SK-N-SH treated with all-trans-retinoic acid at 6 μM for 48 hours (cell line): ENCODE measurements around the gene D2HGDH.
"Not testable (repeated sequence)": the region's sequence is repeated elsewhere in the genome, so short reads cannot be mapped to it uniquely, and the experiment has no call there.

ENCODE experiments used
- ATAC-seq: fragments of 200-7000 bp; cut with Tn5 transposase; 3 replicates; pipeline ENCODE4 v1.9.1; 2020; ENCODE audit warnings: mild to moderate bottlenecking, moderate library complexity
- ARNTL ChIP-seq: fragments of 450-650 bp; formaldehyde crosslinking; IDR thresholded peaks from 2 replicates; pipeline ENCODE4 v1.5.0; 2020; ENCODE audit warnings: low read depth, mild to moderate bottlenecking, moderate library complexity, borderline replicate concordance
- BACH2 ChIP-seq: fragments of 250-450 bp; sonication (Bioruptor Pico); IDR thresholded peaks from 2 replicates; pipeline ENCODE4 v1.9.0; 2021; ENCODE audit warnings: mild to moderate bottlenecking, borderline replicate concordance
- CREB5 ChIP-seq: fragments of 250-450 bp; sonication (Bioruptor Pico); IDR thresholded peaks from 2 replicates; pipeline ENCODE4 v1.5.1; 2020; ENCODE audit warnings: low read depth, mild to moderate bottlenecking, moderate library complexity
- CSDC2 ChIP-seq: fragments of 250-450 bp; sonication (Bioruptor Pico); IDR thresholded peaks from 2 replicates; pipeline ENCODE4 v1.5.0; 2020; ENCODE audit warnings: mild to moderate bottlenecking, moderate library complexity
- ESRRG ChIP-seq: fragments of 250-450 bp; sonication (Bioruptor Pico); IDR thresholded peaks from 2 replicates; pipeline ENCODE4 v1.6.1; 2021; ENCODE audit warnings: mild to moderate bottlenecking
- GLIS3 ChIP-seq: fragments of 250-450 bp; sonication (Bioruptor Pico); IDR thresholded peaks from 2 replicates; pipeline ENCODE4 v1.5.0; 2020; ENCODE audit warnings: mild to moderate bottlenecking, moderate library complexity
- ISL1 ChIP-seq: fragments of 250-450 bp; sonication (Bioruptor Pico); IDR thresholded peaks from 2 replicates; pipeline ENCODE4 v2.1.2; 2022; ENCODE audit warnings: mild to moderate bottlenecking, moderate library complexity
- OSR1 ChIP-seq: fragments of 250-450 bp; sonication (Bioruptor Pico); IDR thresholded peaks from 2 replicates; pipeline ENCODE4 v1.8.0; 2022; ENCODE audit warnings: moderate library complexity, mild to moderate bottlenecking, inconsistent platforms
- RARB ChIP-seq: fragments of 250-450 bp; sonication (Bioruptor Pico); IDR thresholded peaks from 2 replicates; pipeline ENCODE4 v1.8.0; 2021; ENCODE audit warnings: mild to moderate bottlenecking, moderate library complexity
- SNAI2 ChIP-seq: fragments of 250-450 bp; sonication (Bioruptor Pico); IDR thresholded peaks from 2 replicates; pipeline ENCODE4 v1.5.0; 2020; ENCODE audit warnings: mild to moderate bottlenecking, moderate library complexity
- TCF4 ChIP-seq: fragments of 250-450 bp; sonication (Bioruptor Pico); IDR thresholded peaks from 2 replicates; pipeline ENCODE4 v1.8.0; 2021; ENCODE audit warnings: mild to moderate bottlenecking, moderate library complexity, borderline replicate concordance
- TOX ChIP-seq: fragments of 250-450 bp; sonication (Bioruptor Pico); IDR thresholded peaks from 2 replicates; pipeline ENCODE4 v1.8.0; 2021; ENCODE audit warnings: mild to moderate bottlenecking, moderate library complexity, borderline replicate concordance
- ZC3H10 ChIP-seq: fragments of 250-450 bp; sonication (Bioruptor Pico); IDR thresholded peaks from 2 replicates; pipeline ENCODE4 v1.5.1; 2021; ENCODE audit warnings: mild to moderate bottlenecking, moderate library complexity
- ZFP3 ChIP-seq: fragments of 250-450 bp; sonication (Bioruptor Pico); IDR thresholded peaks from 2 replicates; pipeline ENCODE4 v1.5.0; 2020; ENCODE audit warnings: mild to moderate bottlenecking, moderate library complexity
- ZFP30 ChIP-seq: fragments of 450-650 bp; formaldehyde crosslinking; IDR thresholded peaks from 2 replicates; pipeline ENCODE4 v1.5.0; 2022; ENCODE audit warnings: mild to moderate bottlenecking, moderate library complexity
- ZNF565 ChIP-seq: fragments of 450-650 bp; formaldehyde crosslinking; conservative IDR thresholded peaks from 2 replicates; pipeline ENCODE4 v1.5.0; 2020; ENCODE audit warnings: low read depth, mild to moderate bottlenecking, moderate library complexity
- ZNF70 ChIP-seq: fragments of 450-650 bp; formaldehyde crosslinking; IDR thresholded peaks from 2 replicates; pipeline ENCODE4 v1.5.0; 2020; ENCODE audit warnings: mild to moderate bottlenecking, moderate library complexity
- ZNF8 ChIP-seq: fragments of 450-650 bp; formaldehyde crosslinking; IDR thresholded peaks from 2 replicates; pipeline ENCODE4 v1.5.0; 2020; ENCODE audit warnings: mild to moderate bottlenecking, moderate library complexity
- TF ChIP-seq, protein P1 (sequence below): fragments of 250-450 bp; sonication (Bioruptor Pico); IDR thresholded peaks from 2 replicates; pipeline ENCODE4 v1.5.1; 2021; ENCODE audit warnings: mild to moderate bottlenecking, moderate library complexity
- TF ChIP-seq, protein P2 (sequence below): fragments of 250-450 bp; sonication (Bioruptor Pico); IDR thresholded peaks from 2 replicates; pipeline ENCODE4 v1.8.0; 2021; ENCODE audit warnings: low read depth, mild to moderate bottlenecking, moderate library complexity, borderline replicate concordance

The D2HGDH gene

GRCh38 chr2:241803387-241804325 is 69.2 kb downstream of the D2HGDH start (continued):
- TF ChIP-seq CREB5 (CRISPR knock-in tag) (no peak), TOX (no peak), GLIS3 (CRISPR knock-in tag) (no peak), TCF4 (no peak), ZFP3 (no peak), SNAI2 (CRISPR knock-in tag) (no peak), ZNF8 (no peak), ZNF70 (no peak)
- TF ChIP-seq, protein P1, sequence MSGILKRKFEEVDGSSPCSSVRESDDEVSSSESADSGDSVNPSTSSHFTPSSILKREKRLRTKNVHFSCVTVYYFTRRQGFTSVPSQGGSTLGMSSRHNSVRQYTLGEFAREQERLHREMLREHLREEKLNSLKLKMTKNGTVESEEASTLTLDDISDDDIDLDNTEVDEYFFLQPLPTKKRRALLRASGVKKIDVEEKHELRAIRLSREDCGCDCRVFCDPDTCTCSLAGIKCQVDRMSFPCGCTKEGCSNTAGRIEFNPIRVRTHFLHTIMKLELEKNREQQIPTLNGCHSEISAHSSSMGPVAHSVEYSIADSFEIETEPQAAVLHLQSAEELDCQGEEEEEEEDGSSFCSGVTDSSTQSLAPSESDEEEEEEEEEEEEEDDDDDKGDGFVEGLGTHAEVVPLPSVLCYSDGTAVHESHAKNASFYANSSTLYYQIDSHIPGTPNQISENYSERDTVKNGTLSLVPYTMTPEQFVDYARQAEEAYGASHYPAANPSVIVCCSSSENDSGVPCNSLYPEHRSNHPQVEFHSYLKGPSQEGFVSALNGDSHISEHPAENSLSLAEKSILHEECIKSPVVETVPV, result no peak
- TF ChIP-seq, all 23 proteins: peak for 0

DNA sequence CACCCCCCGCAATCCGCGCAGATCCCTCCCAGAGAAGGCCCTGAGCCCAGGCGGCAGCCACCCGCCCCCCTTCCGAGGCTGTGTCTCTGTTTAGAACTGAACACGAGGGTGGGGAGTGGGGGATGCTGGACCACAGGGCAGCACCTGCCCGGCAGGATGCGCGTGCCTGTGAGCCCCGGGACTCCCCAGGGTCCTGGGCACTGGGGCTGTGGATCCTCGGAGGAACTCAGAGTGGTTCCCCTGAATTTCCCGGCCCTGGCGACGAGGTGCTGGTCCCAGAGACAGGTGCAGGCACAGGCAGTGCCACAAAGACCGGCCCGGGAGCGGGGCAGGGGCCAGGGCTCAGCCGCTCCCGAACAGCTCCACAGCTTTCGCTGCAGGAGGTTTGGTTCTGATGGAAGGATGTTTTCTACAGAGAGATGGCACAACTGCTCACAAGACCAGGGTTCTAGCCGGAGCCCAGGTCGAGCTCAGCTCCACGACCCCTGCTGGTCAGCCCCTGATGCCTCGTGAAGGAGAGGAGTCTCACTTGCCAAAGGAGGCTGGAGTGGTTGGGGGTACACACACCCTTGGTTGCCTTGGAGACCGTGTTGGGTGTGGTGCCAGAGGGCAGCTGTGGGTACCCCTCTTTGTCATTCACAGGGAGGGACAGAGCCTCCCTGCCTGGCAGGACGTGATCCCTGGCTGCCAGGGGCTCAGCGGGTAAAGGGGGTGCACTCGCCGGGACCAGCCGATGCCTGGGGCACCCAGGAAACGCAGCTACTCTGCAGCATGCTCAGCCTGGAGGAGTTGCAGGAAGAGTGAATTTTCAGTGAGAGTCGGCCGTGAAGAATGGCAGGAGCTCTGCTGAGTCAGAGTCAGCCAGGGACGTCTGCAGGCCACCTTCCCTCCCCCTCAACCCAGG is 70.1 kb downstream of the D2HGDH start:
- peak; percentile 45 for ATAC-seq
- TF ChIP-seq ZC3H10 (CRISPR knock-in tag), result no peak
- TF ChIP-seq BACH2, result no peak
- TF ChIP-seq, protein P1, result no peak
- TF ChIP-seq TCF4, result no peak
- no peak for TF ChIP-seq ZNF8
- TF ChIP-seq SNAI2 (CRISPR knock-in tag), result no peak
- no peak for TF ChIP-seq RARB (CRISPR knock-in tag)
- no peak for TF ChIP-seq CSDC2 (CRISPR knock-in tag)
- TF ChIP-seq ESRRG (CRISPR knock-in tag), result no peak
- TF ChIP-seq, protein P2, sequence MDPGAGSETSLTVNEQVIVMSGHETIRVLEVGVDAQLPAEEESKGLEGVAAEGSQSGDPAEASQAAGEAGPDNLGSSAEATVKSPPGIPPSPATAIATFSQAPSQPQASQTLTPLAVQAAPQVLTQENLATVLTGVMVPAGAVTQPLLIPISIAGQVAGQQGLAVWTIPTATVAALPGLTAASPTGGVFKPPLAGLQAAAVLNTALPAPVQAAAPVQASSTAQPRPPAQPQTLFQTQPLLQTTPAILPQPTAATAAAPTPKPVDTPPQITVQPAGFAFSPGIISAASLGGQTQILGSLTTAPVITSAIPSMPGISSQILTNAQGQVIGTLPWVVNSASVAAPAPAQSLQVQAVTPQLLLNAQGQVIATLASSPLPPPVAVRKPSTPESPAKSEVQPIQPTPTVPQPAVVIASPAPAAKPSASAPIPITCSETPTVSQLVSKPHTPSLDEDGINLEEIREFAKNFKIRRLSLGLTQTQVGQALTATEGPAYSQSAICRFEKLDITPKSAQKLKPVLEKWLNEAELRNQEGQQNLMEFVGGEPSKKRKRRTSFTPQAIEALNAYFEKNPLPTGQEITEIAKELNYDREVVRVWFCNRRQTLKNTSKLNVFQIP, result no peak
- no peak for TF ChIP-seq ARNTL (CRISPR knock-in tag)
- no peak for TF ChIP-seq GLIS3 (CRISPR knock-in tag)
- TF ChIP-seq TOX, result no peak

GRCh38 chr2:241806217-241806616 is 71.8 kb downstream of the D2HGDH start:
- ATAC-seq, result not testable (repeated sequence)

DNA sequence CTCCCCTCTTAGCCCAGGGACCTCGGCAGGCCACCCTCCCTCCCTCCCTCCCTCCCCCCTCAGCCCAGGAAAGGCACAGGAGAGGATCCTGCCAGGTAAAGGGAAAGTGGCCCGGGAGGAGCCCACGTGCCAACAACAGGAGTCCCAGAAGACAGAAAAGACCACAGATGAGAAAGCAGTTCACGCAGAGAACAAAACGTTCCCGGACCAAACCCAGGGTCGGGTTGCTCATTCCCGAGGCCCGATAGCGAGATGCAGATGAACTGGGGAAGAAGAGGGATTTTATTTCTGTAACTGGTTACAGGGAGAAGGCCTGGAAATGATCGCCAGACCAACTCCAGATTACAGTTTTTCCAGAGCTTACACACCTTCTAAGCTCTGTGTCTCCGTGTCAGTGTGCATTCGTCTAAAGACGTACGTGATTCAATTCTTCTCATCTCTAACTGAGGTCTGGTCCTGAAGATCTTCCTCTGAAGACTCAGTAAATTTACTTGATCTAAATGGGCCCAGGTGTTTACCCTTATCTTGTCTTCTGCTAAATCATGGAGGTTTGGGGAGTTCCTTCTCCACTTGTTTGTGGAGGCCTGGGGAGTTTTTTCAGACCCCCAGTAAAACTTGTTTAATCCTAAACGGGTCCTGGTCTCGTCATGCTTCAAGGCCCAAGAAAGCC is 73.8 kb downstream of the D2HGDH start:
- no peak for ATAC-seq
- TF ChIP-seq, protein P1, result no peak
- TF ChIP-seq CSDC2 (CRISPR knock-in tag) (no peak), ZNF565 (CRISPR knock-in tag) (no peak), TCF4 (no peak), OSR1 (CRISPR knock-in tag) (no peak), RARB (CRISPR knock-in tag) (no peak), TOX (no peak), ZFP3 (no peak), ZFP30 (CRISPR knock-in tag) (no peak), ISL1 (CRISPR knock-in tag) (no peak), GLIS3 (CRISPR knock-in tag) (no peak), ZNF70 (no peak), ESRRG (CRISPR knock-in tag) (no peak), BACH2 (no peak), SNAI2 (CRISPR knock-in tag) (no peak)
- TF ChIP-seq, protein P2, result no peak
